ENCODE measurements around the gene PROX1. TPM values are rescaled to one million over a fixed set of nuclear protein-coding genes. Genes with fewer than 3 reads are reported as not detected.

Gene PROX1
- total RNA-seq, 3 donors from 2014 or later = 1.8 to 7.5 (median 5.7) TPM

DNA sequence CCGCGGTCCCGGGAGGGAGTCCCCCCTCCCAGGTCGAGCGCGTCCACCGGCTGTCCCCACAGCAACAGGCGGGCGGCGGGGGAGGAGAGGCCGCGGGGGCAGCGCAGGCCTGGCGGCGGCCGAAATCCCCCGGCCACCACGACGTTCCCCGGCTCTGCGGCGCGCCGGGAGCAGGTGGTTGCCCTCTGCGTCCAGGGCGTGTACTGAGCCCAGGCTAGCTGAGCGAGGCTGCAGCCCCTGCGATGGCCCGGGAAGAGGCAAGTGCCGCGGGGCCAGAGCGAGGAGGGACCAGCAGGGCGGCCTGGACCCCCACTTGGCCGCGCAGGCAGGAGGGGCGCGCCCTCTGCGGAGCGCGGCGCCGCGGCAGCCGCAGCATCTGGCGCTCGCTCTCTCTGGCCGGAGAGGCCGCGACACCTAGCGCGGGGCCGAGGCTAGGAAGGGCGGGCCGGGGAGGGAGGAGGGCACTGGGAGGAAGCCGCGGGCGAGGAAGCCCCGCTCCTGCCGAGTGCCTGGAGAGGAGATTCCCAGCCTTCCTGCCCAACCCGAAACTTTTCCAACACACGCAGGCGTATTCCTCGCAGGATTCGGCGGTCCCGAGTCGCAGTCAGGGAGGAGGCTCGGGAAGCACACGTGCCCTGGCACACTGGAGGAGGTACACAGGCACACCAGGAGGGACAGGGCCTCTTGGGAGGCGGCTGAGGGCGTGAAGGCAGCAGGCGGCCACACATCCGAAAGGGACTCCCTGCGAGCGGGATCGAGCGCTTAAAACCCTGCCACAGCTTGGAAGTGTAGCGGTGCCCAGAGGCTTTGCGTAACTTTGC is 4.9 kb upstream of the PROX1 start:
- H3K27ac ChIP-seq = peak overlapping the region in 1 of 2 donors; percentile 13

DNA sequence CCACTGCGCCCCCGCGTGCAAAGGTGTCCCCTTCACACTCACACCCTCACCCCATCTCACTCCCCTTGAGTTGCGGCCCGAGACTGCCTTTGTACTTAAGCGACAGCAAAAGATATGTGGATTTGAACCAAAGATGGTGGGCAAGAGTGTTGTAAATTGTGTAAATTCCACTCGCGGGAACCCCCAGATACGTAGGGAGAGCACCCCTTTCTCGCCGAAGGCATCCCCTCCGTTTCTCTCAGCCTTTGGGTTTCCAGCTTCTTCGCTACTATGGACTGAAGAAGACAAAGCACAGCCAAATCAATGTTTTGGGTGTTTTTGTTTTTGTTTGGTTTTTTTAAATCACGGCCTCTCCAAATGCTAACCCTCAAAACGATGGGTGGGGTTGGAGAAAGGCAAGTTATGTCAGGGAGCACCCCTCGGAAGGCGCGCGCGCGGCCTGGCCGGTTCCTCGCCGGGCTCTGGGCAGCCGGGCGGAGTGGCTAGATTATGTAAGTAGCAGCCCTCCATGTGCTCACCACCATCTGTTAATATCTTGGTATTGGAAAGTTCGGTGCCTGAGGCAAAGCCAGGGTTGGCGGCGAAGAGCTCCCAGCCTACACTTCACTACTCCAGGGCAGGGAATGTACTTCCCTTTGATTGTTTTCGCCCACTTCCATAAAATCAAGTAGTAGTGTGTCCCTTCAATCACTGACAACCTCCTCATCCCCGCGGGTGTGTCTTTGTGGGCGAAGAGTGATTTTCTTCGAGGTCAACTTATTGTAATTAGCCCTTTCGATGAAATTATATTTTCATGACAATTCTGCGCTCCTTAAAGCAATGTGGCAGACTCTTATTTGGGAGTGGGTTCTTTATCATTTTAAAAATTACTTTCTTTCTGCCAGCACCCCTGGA is 4.0 kb upstream of the PROX1 start:
- peak overlapping the region; percentile 22 to 63 (median 39) for H3K4me3 ChIP-seq
- peaks cover 0 to 9% of the 10 kb centered on the region in 2 donors for H3K4me1 ChIP-seq
- TF ChIP-seq POLR2A (IDR thresholded peaks at IDR 0.05) (no peak), POLR2AphosphoS5 (IDR thresholded peaks at IDR 0.05) (no peak)
- TF ChIP-seq, protein P1, sequence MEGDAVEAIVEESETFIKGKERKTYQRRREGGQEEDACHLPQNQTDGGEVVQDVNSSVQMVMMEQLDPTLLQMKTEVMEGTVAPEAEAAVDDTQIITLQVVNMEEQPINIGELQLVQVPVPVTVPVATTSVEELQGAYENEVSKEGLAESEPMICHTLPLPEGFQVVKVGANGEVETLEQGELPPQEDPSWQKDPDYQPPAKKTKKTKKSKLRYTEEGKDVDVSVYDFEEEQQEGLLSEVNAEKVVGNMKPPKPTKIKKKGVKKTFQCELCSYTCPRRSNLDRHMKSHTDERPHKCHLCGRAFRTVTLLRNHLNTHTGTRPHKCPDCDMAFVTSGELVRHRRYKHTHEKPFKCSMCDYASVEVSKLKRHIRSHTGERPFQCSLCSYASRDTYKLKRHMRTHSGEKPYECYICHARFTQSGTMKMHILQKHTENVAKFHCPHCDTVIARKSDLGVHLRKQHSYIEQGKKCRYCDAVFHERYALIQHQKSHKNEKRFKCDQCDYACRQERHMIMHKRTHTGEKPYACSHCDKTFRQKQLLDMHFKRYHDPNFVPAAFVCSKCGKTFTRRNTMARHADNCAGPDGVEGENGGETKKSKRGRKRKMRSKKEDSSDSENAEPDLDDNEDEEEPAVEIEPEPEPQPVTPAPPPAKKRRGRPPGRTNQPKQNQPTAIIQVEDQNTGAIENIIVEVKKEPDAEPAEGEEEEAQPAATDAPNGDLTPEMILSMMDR (IDR thresholded peaks at IDR 0.05) = no peak
- H3K36me3 ChIP-seq = no peaks in the 10 kb centered on the region
- no peak for DNase-seq (ENCODE audit: low spot score in 2 of 2)
- H3K9me3 ChIP-seq = no peaks in the 10 kb centered on the region
- H3K27ac ChIP-seq = peak overlapping the region in 1 of 2 donors; percentile 13
- intact Hi-C loops (cut with DNase I; ENCODE audit: low total_unique reads) = no loop called here
- peaks cover 6 to 76% of the 10 kb centered on the region in 2 donors for H3K27me3 ChIP-seq

More for the DNA sequence above, 4.9 kb upstream of the PROX1 start:
- DNase-seq (ENCODE audit: low spot score in 2 of 2) = no peak
- Histone ChIP-seq H3K4me3 (peak overlapping the region; percentile 22 to 63 (median 39)), H3K27me3 (peaks cover 6 to 81% of the 10 kb centered on the region in 2 donors), H3K9me3 (no peaks in the 10 kb centered on the region), H3K4me1 (peaks cover 0 to 9% of the 10 kb centered on the region in 2 donors), H3K36me3 (no peaks in the 10 kb centered on the region)
- TF ChIP-seq, protein P1 (IDR thresholded peaks at IDR 0.05) = no peak
- TF ChIP-seq POLR2AphosphoS5 (IDR thresholded peaks at IDR 0.05) (no peak), POLR2A (IDR thresholded peaks at IDR 0.05) (no peak)
- intact Hi-C loops (cut with DNase I; ENCODE audit: low total_unique reads) = no loop called here

DNA sequence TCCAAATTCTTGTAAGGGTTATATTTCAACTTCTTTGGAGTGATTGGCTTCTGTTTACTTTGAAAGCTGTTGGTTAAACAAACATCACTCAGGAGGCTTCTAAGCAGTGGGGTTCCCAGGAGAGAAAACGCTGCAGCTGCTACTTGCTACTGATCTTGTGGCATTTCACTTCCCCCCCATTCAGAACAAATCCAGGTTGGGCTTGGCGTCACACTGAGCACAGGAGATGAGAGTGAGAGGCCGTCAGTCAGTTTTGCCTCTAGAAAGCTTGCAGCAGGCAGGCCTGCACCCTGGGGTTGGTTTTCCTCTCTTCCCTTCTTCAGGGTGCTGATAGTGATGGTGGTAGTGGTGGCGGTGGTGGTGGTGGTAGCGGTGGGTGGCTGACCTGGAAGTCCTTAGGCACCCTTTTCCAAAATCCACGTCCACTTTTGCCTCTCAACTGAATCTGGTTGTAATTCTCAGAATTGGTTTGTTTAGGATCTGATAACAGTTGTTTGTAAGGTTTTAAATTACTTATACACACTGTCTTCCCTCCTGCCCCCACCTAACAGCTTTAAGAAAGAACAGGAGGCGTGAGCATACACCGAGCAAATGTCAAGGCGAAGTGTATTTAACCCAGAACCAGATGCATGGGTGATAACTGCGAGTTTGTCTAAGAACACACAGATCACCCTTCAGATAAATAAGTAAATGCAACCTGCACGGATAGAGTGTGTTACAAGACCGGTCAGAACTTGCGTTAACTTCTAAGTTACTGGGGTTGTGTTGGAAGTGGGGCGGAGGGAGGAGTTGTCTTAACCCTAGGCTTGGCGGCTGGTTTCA is 3.2 kb upstream of the PROX1 start:
- peaks cover 6 to 69% of the 10 kb centered on the region in 2 donors for H3K27me3 ChIP-seq
- intact Hi-C loops (cut with DNase I; ENCODE audit: low total_unique reads) = no loop called here
- peaks cover 0 to 9% of the 10 kb centered on the region in 2 donors for H3K4me1 ChIP-seq
- DNase-seq (ENCODE audit: low spot score in 2 of 2) = no peak
- H3K4me3 ChIP-seq = peak overlapping the region in 1 of 3 donors; percentile 75
- no peaks in the 10 kb centered on the region for H3K9me3 ChIP-seq
- H3K27ac ChIP-seq = no peak overlapping the region
- TF ChIP-seq POLR2A (IDR thresholded peaks at IDR 0.05) (no peak), POLR2AphosphoS5 (IDR thresholded peaks at IDR 0.05) (no peak)
- TF ChIP-seq, protein P1 (IDR thresholded peaks at IDR 0.05) = no peak
- no peaks in the 10 kb centered on the region for H3K36me3 ChIP-seq

DNA sequence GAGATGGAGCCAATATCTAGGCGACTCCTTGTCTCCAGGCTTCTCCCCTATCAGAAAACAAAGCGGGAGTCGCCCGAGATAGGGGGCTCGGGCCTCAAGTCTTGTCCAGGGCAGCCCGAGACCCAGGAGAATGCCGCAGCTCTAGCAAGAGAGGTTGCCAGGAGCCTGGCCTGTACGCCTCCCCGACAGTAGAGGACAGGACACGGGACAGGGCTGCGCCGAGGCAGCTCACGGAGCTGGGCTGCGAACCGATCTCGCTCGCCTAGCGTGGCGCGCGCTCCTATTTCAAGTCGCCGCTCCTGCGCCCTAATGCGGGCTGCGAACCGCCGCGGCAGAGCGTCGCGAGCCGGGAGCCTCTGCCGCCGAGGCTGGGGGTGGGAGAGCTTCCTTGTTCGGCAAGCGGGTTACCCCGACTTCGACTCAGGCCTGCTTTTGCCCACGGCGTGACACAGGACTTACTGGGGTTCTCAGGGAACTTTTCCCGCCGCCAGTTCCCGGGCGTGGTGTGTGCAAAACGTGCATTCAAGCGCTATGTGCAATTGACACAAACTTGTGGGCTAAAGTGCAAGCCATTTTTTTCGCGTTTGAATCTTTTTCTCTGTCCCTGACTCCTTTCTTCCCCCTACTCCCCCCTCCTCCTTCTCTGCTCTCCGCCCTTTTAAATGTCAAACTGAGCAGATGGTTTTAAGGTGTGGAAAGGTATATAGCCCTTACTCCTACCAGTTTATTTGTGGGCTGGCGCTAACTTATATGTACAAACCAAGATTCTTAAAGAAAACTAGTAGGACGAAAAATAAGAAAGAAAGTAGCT is 2.4 kb upstream of the PROX1 start:
- intact Hi-C loops (cut with DNase I; ENCODE audit: low total_unique reads) = no loop called here
- TF ChIP-seq POLR2A (IDR thresholded peaks at IDR 0.05) = no peak
- TF ChIP-seq, protein P1 (IDR thresholded peaks at IDR 0.05) = no peak
- TF ChIP-seq POLR2AphosphoS5 (IDR thresholded peaks at IDR 0.05) = no peak
- Histone ChIP-seq H3K27ac (peak overlapping the region in 1 of 2 donors; percentile 11), H3K4me3 (peak overlapping the region in 2 of 3 donors; percentile 20 to 75), H3K9me3 (no peaks in the 10 kb centered on the region), H3K4me1 (peaks cover 0 to 9% of the 10 kb centered on the region in 2 donors), H3K27me3 (peaks cover 6 to 61% of the 10 kb centered on the region in 2 donors), H3K36me3 (no peaks in the 10 kb centered on the region)
- DNase-seq (ENCODE audit: low spot score in 2 of 2) = no peak

Measured in breast epithelium (tissue), 4 donors.